ENCODE results near the gene VPS26A.
A peak's percentile ranks its signal among the peaks of the same experiment; 100 is the strongest.

The VPS26A gene

GRCh38 chr10:69123747-69124562 is at the start of gene VPS26A:
VPS26A (plus strand) TSS chr10:69124178; CDS start chr10:69124278, 100 bp downstream.
- peak; percentile 99 for DNase-seq
- H3K27me3 ChIP-seq (ENCODE audit: insufficient read depth, low read depth, severe bottlenecking), result no peaks in the 10 kb centered on the region
- H3K27ac ChIP-seq, result peak within 1 kb of the TSS; percentile 77
- no peak; the same call in 1 of the 2 replicates for TF ChIP-seq CTCF (IDR thresholded peaks at IDR 0.05; ENCODE audit: low read depth, low read length)
- no peaks in the 10 kb centered on the region for H3K36me3 ChIP-seq
- peak within 1 kb of the TSS; percentile 92 for H3K4me3 ChIP-seq (ENCODE audit: low read depth, low read length)
- no peaks in the 10 kb centered on the region for H3K9me3 ChIP-seq (ENCODE audit: severe bottlenecking)

- no peak for TF ChIP-seq CTCF (IDR thresholded peaks at IDR 0.05; ENCODE audit: low read depth, low read length)
- no peaks in the 10 kb centered on the region for H3K36me3 ChIP-seq
- no peaks in the 10 kb centered on the region for H3K9me3 ChIP-seq (ENCODE audit: severe bottlenecking)
- no peaks in the 10 kb centered on the region for H3K27me3 ChIP-seq (ENCODE audit: insufficient read depth, low read depth, severe bottlenecking)
- H3K4me3 ChIP-seq (ENCODE audit: low read depth, low read length), result no peak overlapping the region
- DNase-seq, result no peak
- H3K27ac ChIP-seq, result no peak overlapping the region
Measured at GRCh38 chr10:69074532-69074931, 49.4 kb upstream of the VPS26A start.

GRCh38 chr10:69075431-69075830 is 48.5 kb upstream of the VPS26A start:
- Histone ChIP-seq H3K27ac (no peak overlapping the region), H3K27me3 (ENCODE audit: insufficient read depth, low read depth, severe bottlenecking) (no peaks in the 10 kb centered on the region), H3K36me3 (no peaks in the 10 kb centered on the region), H3K4me3 (ENCODE audit: low read depth, low read length) (no peak overlapping the region), H3K9me3 (ENCODE audit: severe bottlenecking) (no peaks in the 10 kb centered on the region)
- TF ChIP-seq CTCF (IDR thresholded peaks at IDR 0.05; ENCODE audit: low read depth, low read length), result no peak
- no peak for DNase-seq

- Histone ChIP-seq H3K36me3 (no peaks in the 10 kb centered on the region), H3K4me3 (ENCODE audit: low read depth, low read length) (no peak overlapping the region), H3K9me3 (ENCODE audit: severe bottlenecking) (no peaks in the 10 kb centered on the region), H3K27me3 (ENCODE audit: insufficient read depth, low read depth, severe bottlenecking) (no peaks in the 10 kb centered on the region), H3K27ac (no peak overlapping the region)
- no peak for TF ChIP-seq CTCF (IDR thresholded peaks at IDR 0.05; ENCODE audit: low read depth, low read length)
- no peak for DNase-seq
Measured at GRCh38 chr10:69078311-69078710, 45.7 kb upstream of the VPS26A start.

GRCh38 chr10:69080226-69080625 is 43.8 kb upstream of the VPS26A start:
- Histone ChIP-seq H3K36me3 (no peaks in the 10 kb centered on the region), H3K27ac (no peak overlapping the region), H3K4me3 (ENCODE audit: low read depth, low read length) (no peak overlapping the region), H3K27me3 (ENCODE audit: insufficient read depth, low read depth, severe bottlenecking) (no peaks in the 10 kb centered on the region), H3K9me3 (ENCODE audit: severe bottlenecking) (no peaks in the 10 kb centered on the region)
- DNase-seq, result no peak
- TF ChIP-seq CTCF (IDR thresholded peaks at IDR 0.05; ENCODE audit: low read depth, low read length), result no peak

Measured in WERI-Rb-1 (cell line).